Lung (tissue), 12 donors: ENCODE results near the gene TBC1D22B. TPM values are rescaled to one million over a fixed set of nuclear protein-coding genes. Genes with fewer than 3 reads are reported as not detected.

ENCODE experiments used
- ATAC-seq: fragments of 200-7000 bp; cut with Tn5 transposase; one replicate; pipeline ENCODE4 v1.9.1; 2020; ENCODE audit warnings: moderate number of reproducible peaks; ENCODE audit not compliant: insufficient read depth, low FRiP score
- DNase-seq, 3 donors: peaks; one replicate each; pipeline ENCODE4 v3.0.0-alpha.2; 2013 to 2017
- H3K27ac ChIP-seq, 2 donors: one replicate each; pipeline ENCODE4 v1.5.1; 2013; ENCODE audit warnings: mild to moderate bottlenecking in 2 of 2, moderate library complexity in 2 of 2, control low read depth in 1 of 2, inconsistent platforms in 1 of 2, low read depth in 1 of 2, low read length in 1 of 2
- H3K27me3 ChIP-seq, 3 donors: one replicate each; pipeline ENCODE4 v1.5.1; 2013; ENCODE audit warnings: low read length in 2 of 3; ENCODE audit not compliant: control insufficient read depth in 3 of 3, insufficient read depth in 3 of 3
- H3K36me3 ChIP-seq, 4 donors: one replicate each; pipeline ENCODE4 v1.5.1; 2013; ENCODE audit warnings: low read length in 4 of 4, mild to moderate bottlenecking in 1 of 4, moderate library complexity in 1 of 4; ENCODE audit not compliant: control insufficient read depth in 4 of 4, insufficient read depth in 4 of 4
- H3K4me1 ChIP-seq, 5 donors: one replicate each; pipeline ENCODE4 v1.5.1; 2013; ENCODE audit warnings: low read length in 5 of 5, mild to moderate bottlenecking in 2 of 5, moderate library complexity in 1 of 5; ENCODE audit not compliant: control insufficient read depth in 5 of 5, insufficient read depth in 5 of 5
- H3K4me3 ChIP-seq: one replicate; pipeline ENCODE4 v1.5.1; 2013; ENCODE audit warnings: mild to moderate bottlenecking, control low read depth, moderate library complexity
- H3K9ac ChIP-seq, 2 donors: one replicate each; pipeline ENCODE4 v1.5.1; 2013; ENCODE audit warnings: low read length in 2 of 2, control low read depth in 1 of 2; ENCODE audit not compliant: insufficient read depth in 1 of 2
- H3K9me3 ChIP-seq, 4 donors: one replicate each; pipeline ENCODE4 v1.5.1; 2013; ENCODE audit warnings: low read length in 3 of 4, mild to moderate bottlenecking in 1 of 4, moderate library complexity in 1 of 4; ENCODE audit not compliant: control insufficient read depth in 4 of 4, insufficient read depth in 3 of 4
- WGBS, 2 donors: extraction: QIAGEN DNeasy Blood & Tissue Kit; methylation state at CpG; one replicate each; pipeline ENCODE4 v1.1.7; 2013; 5-methylcytosine and 5-hydroxymethylcytosine counted together
- polyA plus RNA-seq, 2 donors: library from polyadenylated mRNA; stranded (reverse); fragments of 200-250 nt; gene quantifications; one replicate each; pipeline ENCODE4 v1.2.1, GENCODE V29; 2013
- total RNA-seq, 2 donors: library from RNA; depleted of rRNA in 1 of 2; stranded (reverse); fragments of >200 nt in 1 of 2; gene quantifications; one replicate each; pipeline ENCODE4 v1.2.1, GENCODE V29; 2014 to 2021
- TF ChIP-seq, protein P1 (sequence below): IDR thresholded peaks from 2 replicates; pipeline ENCODE4 v1.5.1; 2012; ENCODE audit warnings: mild to moderate bottlenecking; ENCODE audit errors: control extremely low read depth, extremely low read depth
- donor health status: control.
- donor health status: control.
- donor health status: Bipolar disorder and iron deficiency.
- donor health status: healthy.
- donor health status: DM: yes; HTN: yes; CAD: no.

TBC1D22B gene
- total and polyA plus RNA-seq, 4 donors = 6.8 to 9.7 (median 8.8) TPM

GRCh38 chr6:37302086-37302686 lies 44.6 kb downstream of the TBC1D22B start:
- WGBS, 2 donors = 86 to 100% methylated on average over 1 of the region's 1 CpG
- ATAC-seq (no peak), DNase-seq (no peak)
- H3K27me3 ChIP-seq = no peaks in the 10 kb centered on the region
- no peak overlapping the region for H3K9ac ChIP-seq
- no peaks in the 10 kb centered on the region for H3K9me3 ChIP-seq
- H3K4me1 ChIP-seq = peaks cover 0 to 5% (median 0%) of the 10 kb centered on the region in 5 donors
- H3K4me3 ChIP-seq = no peak overlapping the region
- H3K27ac ChIP-seq = no peak overlapping the region
- peaks cover 3 to 12% (median 9%) of the 10 kb centered on the region in 4 donors for H3K36me3 ChIP-seq
- TF ChIP-seq, protein P1, sequence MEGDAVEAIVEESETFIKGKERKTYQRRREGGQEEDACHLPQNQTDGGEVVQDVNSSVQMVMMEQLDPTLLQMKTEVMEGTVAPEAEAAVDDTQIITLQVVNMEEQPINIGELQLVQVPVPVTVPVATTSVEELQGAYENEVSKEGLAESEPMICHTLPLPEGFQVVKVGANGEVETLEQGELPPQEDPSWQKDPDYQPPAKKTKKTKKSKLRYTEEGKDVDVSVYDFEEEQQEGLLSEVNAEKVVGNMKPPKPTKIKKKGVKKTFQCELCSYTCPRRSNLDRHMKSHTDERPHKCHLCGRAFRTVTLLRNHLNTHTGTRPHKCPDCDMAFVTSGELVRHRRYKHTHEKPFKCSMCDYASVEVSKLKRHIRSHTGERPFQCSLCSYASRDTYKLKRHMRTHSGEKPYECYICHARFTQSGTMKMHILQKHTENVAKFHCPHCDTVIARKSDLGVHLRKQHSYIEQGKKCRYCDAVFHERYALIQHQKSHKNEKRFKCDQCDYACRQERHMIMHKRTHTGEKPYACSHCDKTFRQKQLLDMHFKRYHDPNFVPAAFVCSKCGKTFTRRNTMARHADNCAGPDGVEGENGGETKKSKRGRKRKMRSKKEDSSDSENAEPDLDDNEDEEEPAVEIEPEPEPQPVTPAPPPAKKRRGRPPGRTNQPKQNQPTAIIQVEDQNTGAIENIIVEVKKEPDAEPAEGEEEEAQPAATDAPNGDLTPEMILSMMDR = no peak

DNA sequence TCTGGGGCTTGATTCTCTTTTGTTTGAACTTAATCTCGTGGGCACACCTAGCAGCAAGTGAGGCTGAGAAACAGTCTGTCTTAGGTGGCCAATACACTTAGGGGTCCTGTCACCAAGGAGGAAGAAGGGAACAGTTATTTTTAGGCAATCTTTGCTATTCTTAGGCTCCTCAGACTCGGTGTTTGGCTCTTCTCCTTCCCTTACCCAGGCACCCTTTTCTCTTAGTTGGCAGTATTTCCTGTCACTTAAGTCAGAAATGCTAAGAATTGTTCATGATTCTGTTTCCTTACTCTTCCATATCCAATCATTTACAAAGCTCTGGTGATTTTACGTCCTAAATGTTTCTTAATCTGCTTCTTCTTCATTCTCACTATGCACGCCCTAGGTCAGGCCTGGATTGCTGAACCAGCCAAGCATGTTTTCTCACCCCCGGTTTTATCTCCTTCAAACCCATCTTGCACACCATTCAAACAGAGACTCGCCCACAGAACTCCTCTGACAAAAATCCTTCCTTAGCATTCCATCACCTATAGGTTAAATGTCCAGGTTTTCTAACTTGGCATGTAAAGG lies 45.6 kb downstream of the TBC1D22B start:
- H3K27me3 ChIP-seq = no peaks in the 10 kb centered on the region
- H3K4me3 ChIP-seq = no peak overlapping the region
- DNase-seq = no peak
- H3K9me3 ChIP-seq = no peaks in the 10 kb centered on the region
- TF ChIP-seq, protein P1 = no peak
- no peak for ATAC-seq
- no peak overlapping the region for H3K27ac ChIP-seq
- peaks cover 3 to 12% (median 9%) of the 10 kb centered on the region in 4 donors for H3K36me3 ChIP-seq
- 63 to 68% methylated on average over 6 of the region's 6 CpGs for WGBS, 2 donors
- peaks cover 0 to 14% (median 7%) of the 10 kb centered on the region in 5 donors for H3K4me1 ChIP-seq
- H3K9ac ChIP-seq = no peak overlapping the region

- DNase-seq (peak; percentile 49 to 71 (median 55)), ATAC-seq (no peak)
- H3K9ac ChIP-seq = no peak overlapping the region
- peaks cover 0 to 22% (median 14%) of the 10 kb centered on the region in 5 donors for H3K4me1 ChIP-seq
- TF ChIP-seq, protein P1 = no peak
- H3K27me3 ChIP-seq = no peaks in the 10 kb centered on the region
- H3K9me3 ChIP-seq = no peaks in the 10 kb centered on the region
- WGBS, 2 donors = 61 to 62% methylated on average over 3 of the region's 3 CpGs
- peaks cover 3 to 12% (median 9%) of the 10 kb centered on the region in 4 donors for H3K36me3 ChIP-seq
- no peak overlapping the region for H3K27ac ChIP-seq
- H3K4me3 ChIP-seq = no peak overlapping the region
Observed at GRCh38 chr6:37303891-37304503, 46.4 kb downstream of the TBC1D22B start.
